GM23338 (cell line): ENCODE data around the gene GTF2A1. TPM values are rescaled to one million over a fixed set of nuclear protein-coding genes. Genes with fewer than 3 reads are reported as not detected.

Experiments
- ATAC-seq: fragments of 200-7000 bp; cut with Tn5 transposase; 3 replicates; pipeline ENCODE4 v1.9.1; 2020
- DNase-seq: peaks from one replicate; pipeline ENCODE4 v3.0.0-alpha.2; 2015; ENCODE audit warnings: low spot score
- H2AFZ ChIP-seq: fragments of 200-600 bp; sonication (generic); 2 replicates; pipeline ENCODE4 v1.8.0; 2016; ENCODE audit warnings: antibody characterized with exemption, mild to moderate bottlenecking, moderate library complexity
- H3F3A ChIP-seq: fragments of 200-600 bp; sonication (generic); replicated peaks from 2 replicates; pipeline ENCODE4 v1.8.0; 2017; ENCODE audit warnings: antibody characterized with exemption, mixed run types, low read depth
- H3K27ac ChIP-seq: fragments of 200-600 bp; sonication (generic); 2 replicates; pipeline ENCODE4 v1.6.1; 2016; ENCODE audit warnings: low read depth
- H3K27me3 ChIP-seq: fragments of 200-600 bp; sonication (generic); 2 replicates; pipeline ENCODE4 v1.8.0; 2016; ENCODE audit warnings: mild to moderate bottlenecking, mixed run types, moderate library complexity; ENCODE audit not compliant: insufficient read depth
- H3K36me3 ChIP-seq: fragments of 200-600 bp; sonication (generic); 2 replicates; pipeline ENCODE4 v1.8.0; 2016; ENCODE audit warnings: mild to moderate bottlenecking; ENCODE audit not compliant: insufficient read depth
- H3K4me1 ChIP-seq: fragments of 200-600 bp; sonication (generic); 2 replicates; pipeline ENCODE4 v1.8.0; 2016; ENCODE audit warnings: mild to moderate bottlenecking, moderate library complexity; ENCODE audit not compliant: insufficient read depth
- H3K4me2 ChIP-seq: fragments of 200-600 bp; sonication (generic); 2 replicates; pipeline ENCODE4 v1.7.1; 2017; ENCODE audit warnings: mixed run types
- H3K4me3 ChIP-seq: fragments of 200-600 bp; sonication (generic); 2 replicates; pipeline ENCODE4 v1.6.1; 2016; ENCODE audit warnings: mixed run types
- H3K79me2 ChIP-seq: fragments of 200-600 bp; sonication (generic); replicated peaks from 2 replicates; pipeline ENCODE4 v1.8.0; 2017; ENCODE audit warnings: mild to moderate bottlenecking; ENCODE audit not compliant: insufficient read depth
- H3K9me2 ChIP-seq: fragments of 200-600 bp; sonication (generic); 2 replicates; pipeline ENCODE4 v1.8.0; 2017; ENCODE audit not compliant: insufficient read depth
- H4K20me1 ChIP-seq: fragments of 200-600 bp; sonication (generic); replicated peaks from 2 replicates; pipeline ENCODE4 v1.8.0; 2017; ENCODE audit warnings: mild to moderate bottlenecking; ENCODE audit not compliant: insufficient read depth
- H3K27ac Mint-ChIP-seq: 2 replicates; pipeline ENCODE4 v1.8.0; 2020; ENCODE audit warnings: inconsistent platforms, mild to moderate bottlenecking, moderate library complexity, mixed read lengths
- H3K27me3 Mint-ChIP-seq: 3 replicates; pipeline ENCODE4 v1.8.0; 2022; ENCODE audit warnings: low read depth, mild to moderate bottlenecking, moderate library complexity, mixed read lengths, inconsistent platforms; ENCODE audit not compliant: insufficient read depth, poor library complexity
- H3K36me3 Mint-ChIP-seq: 3 replicates; pipeline ENCODE4 v1.8.0; 2021; ENCODE audit warnings: low read depth, mild to moderate bottlenecking, inconsistent platforms, moderate library complexity, mixed read lengths
- H3K4me1 Mint-ChIP-seq: 3 replicates; pipeline ENCODE4 v1.8.0; 2020; ENCODE audit warnings: mild to moderate bottlenecking, inconsistent platforms, mixed read lengths
- H3K4me3 Mint-ChIP-seq: 3 replicates; pipeline ENCODE4 v1.8.0; 2021; ENCODE audit warnings: moderate library complexity, mild to moderate bottlenecking, inconsistent platforms, mixed read lengths
- H3K9me3 Mint-ChIP-seq: 3 replicates; pipeline ENCODE4 v1.8.0; 2020; ENCODE audit warnings: moderate library complexity, mild to moderate bottlenecking, inconsistent platforms, mixed read lengths
- CREB1 ChIP-seq: fragments of 250-450 bp; sonication (Bioruptor Pico); IDR thresholded peaks from 2 replicates; pipeline ENCODE4 v1.5.0; 2020; ENCODE audit warnings: low read depth, mild to moderate bottlenecking, moderate library complexity
- ETS1 ChIP-seq: IDR thresholded peaks from 2 replicates; pipeline ENCODE4 v1.6.1; 2016; ENCODE audit warnings: antibody characterized with exemption
- EZH2 ChIP-seq: fragments of 200-600 bp; sonication (generic); IDR thresholded peaks from one replicate; pipeline ENCODE4 v1.8.0; 2017; ENCODE audit warnings: antibody characterized with exemption, mild to moderate bottlenecking, low read depth; ENCODE audit not compliant: unreplicated experiment
- JUNB ChIP-seq: IDR thresholded peaks from one replicate; pipeline ENCODE4 v1.6.1; 2016; ENCODE audit warnings: antibody characterized with exemption; ENCODE audit not compliant: unreplicated experiment
- POLR2AphosphoS5 ChIP-seq: IDR thresholded peaks from 2 replicates; pipeline ENCODE4 v1.6.1; 2016; ENCODE audit warnings: antibody characterized with exemption, low read depth
- STAT1 ChIP-seq: IDR thresholded peaks from one replicate; pipeline ENCODE4 v1.6.1; 2016; ENCODE audit warnings: antibody characterized with exemption; ENCODE audit not compliant: unreplicated experiment
- ZNF114 ChIP-seq: fragments of 250-450 bp; sonication (Bioruptor Pico); IDR thresholded peaks from 2 replicates; pipeline ENCODE4 v1.5.0; 2020; ENCODE audit warnings: mild to moderate bottlenecking, moderate library complexity
- ZNF331 ChIP-seq: fragments of 250-450 bp; sonication (Bioruptor Pico); IDR thresholded peaks from 2 replicates; pipeline ENCODE4 v1.5.0; 2020; ENCODE audit warnings: low read depth, mild to moderate bottlenecking, moderate library complexity
- ZNF462 ChIP-seq: fragments of 250-450 bp; sonication (Bioruptor Pico); IDR thresholded peaks from 2 replicates; pipeline ENCODE4 v1.5.0; 2020; ENCODE audit warnings: mild to moderate bottlenecking, moderate library complexity
- polyA plus RNA-seq: library from polyadenylated mRNA; unstranded; fragments of >200 nt; fragmentation: Nextera tagmentation; extraction: Ambion mirVana; gene quantifications from 2 replicates; pipeline ENCODE4 v1.2.1, GENCODE V29; 2016
- total RNA-seq: library from RNA; depleted of rRNA; stranded (reverse); fragments of >200 nt; shearing (Covaris generic); gene quantifications from 2 replicates; pipeline ENCODE4 v1.2.3, GENCODE V29; 2014

GTF2A1 gene
- total and polyA plus RNA-seq, 2 experiments from 2014 or later, result 12.1 to 50.6 TPM

- Mint-ChIP-seq H3K27me3 (no peaks in the 10 kb centered on the region), H3K36me3 (no peaks in the 10 kb centered on the region), H3K4me1 (no peaks in the 10 kb centered on the region), H3K27ac (no peak overlapping the region), H3K4me3 (no peak overlapping the region), H3K9me3 (no peaks in the 10 kb centered on the region)
- peaks cover 5% of the 10 kb centered on the region; the same call in 1 of the 2 replicates for H3K9me2 ChIP-seq
- H3K4me3 ChIP-seq, result no peak overlapping the region
- H3F3A ChIP-seq, result no peaks in the 10 kb centered on the region
- H3K4me2 ChIP-seq, result no peak overlapping the region
- DNase-seq (no peak), ATAC-seq (no peak)
- no peaks in the 10 kb centered on the region for H3K27me3 ChIP-seq
- no peaks in the 10 kb centered on the region for H3K36me3 ChIP-seq
- no peak overlapping the region for H2AFZ ChIP-seq
- H4K20me1 ChIP-seq, result no peaks in the 10 kb centered on the region
- no peaks in the 10 kb centered on the region for H3K4me1 ChIP-seq
- H3K79me2 ChIP-seq, result no peaks in the 10 kb centered on the region
- TF ChIP-seq ZNF114, result no peak
- TF ChIP-seq JUNB, result no peak
- no peak for TF ChIP-seq POLR2AphosphoS5
- no peak for TF ChIP-seq STAT1
- TF ChIP-seq EZH2, result no peak
- TF ChIP-seq ZNF462 (CRISPR knock-in tag), result no peak
- no peak for TF ChIP-seq CREB1 (CRISPR knock-in tag)
- no peak for TF ChIP-seq ZNF331 (CRISPR knock-in tag)
- TF ChIP-seq ETS1, result no peak
- no peak overlapping the region for H3K27ac ChIP-seq
These were observed 75.7 kb downstream of the GTF2A1 start for GRCh38 chr14:81144824-81145603.
